Nephron progenitor cell (in vitro differentiated cells): ENCODE data around the gene SYT14.
"Not testable (repeated sequence)": the region's sequence is repeated elsewhere in the genome, so short reads cannot be mapped to it uniquely, and the experiment has no call there.

Source experiments
- DNase-seq: peaks from one replicate; pipeline ENCODE4 v3.0.0; 2021
- H3K27ac Mint-ChIP-seq: 2 replicates; pipeline ENCODE4 v1.8.0; 2021; ENCODE audit warnings: mild to moderate bottlenecking, moderate library complexity, mixed read lengths
- H3K27me3 Mint-ChIP-seq: 2 replicates; pipeline ENCODE4 v1.8.0; 2021; ENCODE audit warnings: mild to moderate bottlenecking, low read depth, mixed read lengths; ENCODE audit not compliant: poor library complexity
- H3K36me3 Mint-ChIP-seq: 2 replicates; pipeline ENCODE4 v1.8.0; 2021; ENCODE audit warnings: low read depth, mixed read lengths
- H3K4me1 Mint-ChIP-seq: 2 replicates; pipeline ENCODE4 v1.8.0; 2021; ENCODE audit warnings: mixed read lengths
- H3K4me3 Mint-ChIP-seq: 2 replicates; pipeline ENCODE4 v1.8.0; 2021; ENCODE audit warnings: mild to moderate bottlenecking, moderate library complexity, mixed read lengths
- H3K9me3 Mint-ChIP-seq: 2 replicates; pipeline ENCODE4 v1.8.0; 2021; ENCODE audit warnings: mild to moderate bottlenecking, moderate library complexity, mixed read lengths
- CTCF ChIP-seq: fragments of 200-600 bp; sonication (generic); IDR thresholded peaks from 2 replicates; pipeline ENCODE4 v1.5.0; 2021; ENCODE audit warnings: antibody characterized with exemption

SYT14 gene

GRCh38 chr1:210189426-210189825 lies 251.4 kb downstream of the SYT14 start:
- Mint-ChIP-seq H3K27me3 (no peaks in the 10 kb centered on the region), H3K9me3 (no peaks in the 10 kb centered on the region), H3K36me3 (no peaks in the 10 kb centered on the region), H3K27ac (no peak overlapping the region), H3K4me1 (no peaks in the 10 kb centered on the region), H3K4me3 (no peak overlapping the region)
- TF ChIP-seq CTCF = no peak
- DNase-seq = no peak

GRCh38 chr1:210195635-210196160 lies 257.7 kb downstream of the SYT14 start:
- no peak for DNase-seq
- H3K4me3 Mint-ChIP-seq = no peak overlapping the region
- H3K36me3 Mint-ChIP-seq = no peaks in the 10 kb centered on the region
- TF ChIP-seq CTCF = no peak
- H3K27ac Mint-ChIP-seq = no peak overlapping the region
- peaks cover 4% of the 10 kb centered on the region for H3K27me3 Mint-ChIP-seq
- H3K9me3 Mint-ChIP-seq = no peaks in the 10 kb centered on the region
- H3K4me1 Mint-ChIP-seq = no peaks in the 10 kb centered on the region

- H3K9me3 Mint-ChIP-seq, H3K36me3 Mint-ChIP-seq, H3K27ac Mint-ChIP-seq, DNase-seq, H3K27me3 Mint-ChIP-seq, H3K4me3 Mint-ChIP-seq, H3K4me1 Mint-ChIP-seq: not testable (repeated sequence)
These were observed 258.2 kb downstream of the SYT14 start for GRCh38 chr1:210196266-210196665.

GRCh38 chr1:210198840-210199239 lies 260.8 kb downstream of the SYT14 start:
- no peak for DNase-seq
- Mint-ChIP-seq H3K4me3 (no peak overlapping the region), H3K9me3 (no peaks in the 10 kb centered on the region), H3K36me3 (no peaks in the 10 kb centered on the region), H3K4me1 (no peaks in the 10 kb centered on the region), H3K27me3 (peaks cover 7% of the 10 kb centered on the region), H3K27ac (no peak overlapping the region)
- no peak for TF ChIP-seq CTCF

- DNase-seq = no peak
- Mint-ChIP-seq H3K27ac (no peak overlapping the region), H3K27me3 (peaks cover 10% of the 10 kb centered on the region), H3K9me3 (no peaks in the 10 kb centered on the region), H3K4me3 (no peak overlapping the region), H3K36me3 (no peaks in the 10 kb centered on the region), H3K4me1 (no peaks in the 10 kb centered on the region)
- no peak for TF ChIP-seq CTCF
These were observed 262.2 kb downstream of the SYT14 start for GRCh38 chr1:210200124-210200736.

GRCh38 chr1:210201681-210202080 lies 263.7 kb downstream of the SYT14 start:
- no peak for TF ChIP-seq CTCF
- H3K4me1 Mint-ChIP-seq = no peaks in the 10 kb centered on the region
- no peak for DNase-seq
- peaks cover 14% of the 10 kb centered on the region for H3K27me3 Mint-ChIP-seq
- no peak overlapping the region for H3K27ac Mint-ChIP-seq
- no peaks in the 10 kb centered on the region for H3K9me3 Mint-ChIP-seq
- no peaks in the 10 kb centered on the region for H3K36me3 Mint-ChIP-seq
- no peak overlapping the region for H3K4me3 Mint-ChIP-seq
